Lower leg skin (tissue), 3 donors: ENCODE measurements around the gene P2RX4.

Experiments used
- POLR2A ChIP-seq, 2 donors: fragments of 450-650 bp; IDR thresholded peaks; one replicate each; pipeline ENCODE4 v1.6.1; 2016 to 2017; ENCODE audit warnings: antibody characterized with exemption in 2 of 2, mild to moderate bottlenecking in 1 of 2, moderate library complexity in 1 of 2
- TF ChIP-seq, protein P1 (sequence below), 3 donors: fragments of 450-650 bp; IDR thresholded peaks; one replicate each; pipeline ENCODE4 v1.5.1; 2016; ENCODE audit warnings: antibody characterized with exemption in 3 of 3, mild to moderate bottlenecking in 3 of 3, moderate library complexity in 2 of 3

DNA sequence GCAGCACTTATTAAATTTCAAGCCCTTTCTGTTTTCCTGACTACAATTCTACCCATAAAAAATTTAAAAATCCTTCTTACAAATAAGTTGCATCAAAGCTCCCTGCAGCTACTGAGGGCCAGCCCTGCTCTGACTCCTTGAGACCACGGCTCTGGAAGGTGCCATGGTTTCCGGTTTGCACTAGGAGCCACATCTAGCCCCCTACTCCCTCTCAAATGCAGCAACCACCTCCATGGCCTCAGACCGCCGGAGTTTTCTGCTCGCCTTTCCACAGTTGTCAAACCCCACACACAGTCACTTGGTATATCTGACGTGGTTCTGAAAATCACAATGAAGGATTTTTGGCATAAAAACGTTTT is 30.1 kb downstream of the P2RX4 start:
- TF ChIP-seq, protein P1, sequence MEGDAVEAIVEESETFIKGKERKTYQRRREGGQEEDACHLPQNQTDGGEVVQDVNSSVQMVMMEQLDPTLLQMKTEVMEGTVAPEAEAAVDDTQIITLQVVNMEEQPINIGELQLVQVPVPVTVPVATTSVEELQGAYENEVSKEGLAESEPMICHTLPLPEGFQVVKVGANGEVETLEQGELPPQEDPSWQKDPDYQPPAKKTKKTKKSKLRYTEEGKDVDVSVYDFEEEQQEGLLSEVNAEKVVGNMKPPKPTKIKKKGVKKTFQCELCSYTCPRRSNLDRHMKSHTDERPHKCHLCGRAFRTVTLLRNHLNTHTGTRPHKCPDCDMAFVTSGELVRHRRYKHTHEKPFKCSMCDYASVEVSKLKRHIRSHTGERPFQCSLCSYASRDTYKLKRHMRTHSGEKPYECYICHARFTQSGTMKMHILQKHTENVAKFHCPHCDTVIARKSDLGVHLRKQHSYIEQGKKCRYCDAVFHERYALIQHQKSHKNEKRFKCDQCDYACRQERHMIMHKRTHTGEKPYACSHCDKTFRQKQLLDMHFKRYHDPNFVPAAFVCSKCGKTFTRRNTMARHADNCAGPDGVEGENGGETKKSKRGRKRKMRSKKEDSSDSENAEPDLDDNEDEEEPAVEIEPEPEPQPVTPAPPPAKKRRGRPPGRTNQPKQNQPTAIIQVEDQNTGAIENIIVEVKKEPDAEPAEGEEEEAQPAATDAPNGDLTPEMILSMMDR (IDR thresholded peaks at IDR 0.05): no peak
- no peak for TF ChIP-seq POLR2A (IDR thresholded peaks at IDR 0.05)
